ENCODE results near the gene BCL3. TPM values are rescaled to one million over a fixed set of nuclear protein-coding genes. Genes with fewer than 3 reads are reported as not detected.

The BCL3 gene
- total and polyA plus RNA-seq, 2 of the 13 experiments (the other 11 are each of a cell fraction or from before 2014, with no cell fraction given), result 2.3 to 4.0 TPM

DNA sequence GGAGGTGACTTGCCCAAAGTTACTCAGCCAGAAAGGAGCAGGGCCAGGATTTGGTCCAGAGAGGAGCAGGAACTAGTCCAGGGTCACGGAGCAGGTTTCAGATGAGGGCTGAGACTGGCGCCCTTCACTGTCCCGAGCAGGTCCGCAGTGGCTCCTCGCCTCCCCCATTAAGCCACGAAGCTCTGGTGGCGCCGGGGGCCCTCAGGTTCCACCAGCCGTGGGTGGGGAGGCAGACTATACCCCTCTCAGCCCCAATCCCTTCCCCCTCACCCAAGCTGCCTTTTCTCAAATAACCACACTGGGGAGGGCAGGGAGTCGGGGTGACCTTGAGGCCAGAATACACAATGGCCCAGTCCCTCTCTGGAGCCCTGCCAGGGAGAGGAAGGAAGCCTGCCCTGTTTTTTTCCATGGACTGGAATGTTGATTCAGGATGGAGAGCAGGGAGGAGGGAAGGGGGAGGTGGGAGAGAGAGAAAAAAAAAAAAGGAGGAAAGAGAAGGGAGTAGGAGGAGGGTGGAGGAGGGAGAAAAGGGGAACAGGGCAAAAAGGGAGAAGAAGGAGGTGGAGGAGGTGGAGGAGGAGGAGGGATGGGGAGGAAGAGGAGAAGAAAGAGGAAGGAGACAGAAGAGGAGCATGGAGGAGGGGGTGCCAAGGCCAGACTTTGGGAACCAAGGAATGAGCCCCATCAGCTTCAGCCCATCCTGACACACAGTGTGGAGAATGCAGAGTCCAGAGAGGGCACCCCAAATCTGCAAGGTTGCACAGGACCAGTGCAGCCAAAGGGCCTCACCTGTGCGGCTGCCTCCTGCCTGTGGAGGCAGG is 29.9 kb upstream of the BCL3 start (continued):
- TF ChIP-seq DMAP1 (CRISPR knock-in tag; IDR thresholded peaks at IDR 0.05) (peak; percentile 68), TRIM22 (IDR thresholded peaks at IDR 0.05) (no peak), KDM4B (CRISPR knock-in tag; IDR thresholded peaks at IDR 0.05) (no peak), KAT2B (IDR thresholded peaks at IDR 0.05; ENCODE audit: borderline replicate concordance, low read depth, low read length) (no peak), EHMT2 (IDR thresholded peaks at IDR 0.05; ENCODE audit: borderline replicate concordance, low read depth, low read length) (no peak), ZNF432 (CRISPR knock-in tag; IDR thresholded peaks at IDR 0.05; ENCODE audit: borderline replicate concordance) (no peak), HIVEP1 (CRISPR knock-in tag; IDR thresholded peaks at IDR 0.05) (0 out of 2 replicates have a peak, but pooled peaks have one; percentile 32), SRSF9 (IDR thresholded peaks at IDR 0.05; ENCODE audit: borderline replicate concordance, insufficient read depth, low read depth, low read length, poor library complexity, severe bottlenecking) (no peak), ZNF430 (CRISPR knock-in tag; IDR thresholded peaks at IDR 0.05) (peak; percentile 91), FOXA1 (IDR thresholded peaks at IDR 0.05) (no peak), FOXA1 (CRISPR knock-in tag; IDR thresholded peaks at IDR 0.05) (peak; percentile 76), ZBTB20 (CRISPR knock-in tag; IDR thresholded peaks at IDR 0.05; ENCODE audit: borderline replicate concordance, low read depth) (peak; percentile 63; the same call in 1 of the 2 replicates), SCMH1 (CRISPR knock-in tag; IDR thresholded peaks at IDR 0.05; ENCODE audit: borderline replicate concordance) (no peak), ZNF605 (CRISPR knock-in tag; IDR thresholded peaks at IDR 0.05) (peak; percentile 88), NFIB (CRISPR knock-in tag; IDR thresholded peaks at IDR 0.05; ENCODE audit: borderline replicate concordance) (no peak), ZBTB34 (CRISPR knock-in tag; IDR thresholded peaks at IDR 0.05) (peak; percentile 61; the same call in 1 of the 2 replicates), JUNB (CRISPR knock-in tag; IDR thresholded peaks at IDR 0.05; ENCODE audit: borderline replicate concordance) (no peak), ATF7-NPFF (CRISPR knock-in tag; IDR thresholded peaks at IDR 0.05; ENCODE audit: low read depth) (peak; percentile 31; the same call in 1 of the 2 replicates), ZSCAN21 (CRISPR knock-in tag; IDR thresholded peaks at IDR 0.05; ENCODE audit: borderline replicate concordance) (no peak; the same call in 1 of the 2 replicates), FIP1L1 (IDR thresholded peaks at IDR 0.05; ENCODE audit: borderline replicate concordance, insufficient read depth, low read depth, low read length) (no peak), ZNF639 (CRISPR knock-in tag; conservative IDR thresholded peaks at IDR 0.05) (no peak)
- TF ChIP-seq, protein P1, sequence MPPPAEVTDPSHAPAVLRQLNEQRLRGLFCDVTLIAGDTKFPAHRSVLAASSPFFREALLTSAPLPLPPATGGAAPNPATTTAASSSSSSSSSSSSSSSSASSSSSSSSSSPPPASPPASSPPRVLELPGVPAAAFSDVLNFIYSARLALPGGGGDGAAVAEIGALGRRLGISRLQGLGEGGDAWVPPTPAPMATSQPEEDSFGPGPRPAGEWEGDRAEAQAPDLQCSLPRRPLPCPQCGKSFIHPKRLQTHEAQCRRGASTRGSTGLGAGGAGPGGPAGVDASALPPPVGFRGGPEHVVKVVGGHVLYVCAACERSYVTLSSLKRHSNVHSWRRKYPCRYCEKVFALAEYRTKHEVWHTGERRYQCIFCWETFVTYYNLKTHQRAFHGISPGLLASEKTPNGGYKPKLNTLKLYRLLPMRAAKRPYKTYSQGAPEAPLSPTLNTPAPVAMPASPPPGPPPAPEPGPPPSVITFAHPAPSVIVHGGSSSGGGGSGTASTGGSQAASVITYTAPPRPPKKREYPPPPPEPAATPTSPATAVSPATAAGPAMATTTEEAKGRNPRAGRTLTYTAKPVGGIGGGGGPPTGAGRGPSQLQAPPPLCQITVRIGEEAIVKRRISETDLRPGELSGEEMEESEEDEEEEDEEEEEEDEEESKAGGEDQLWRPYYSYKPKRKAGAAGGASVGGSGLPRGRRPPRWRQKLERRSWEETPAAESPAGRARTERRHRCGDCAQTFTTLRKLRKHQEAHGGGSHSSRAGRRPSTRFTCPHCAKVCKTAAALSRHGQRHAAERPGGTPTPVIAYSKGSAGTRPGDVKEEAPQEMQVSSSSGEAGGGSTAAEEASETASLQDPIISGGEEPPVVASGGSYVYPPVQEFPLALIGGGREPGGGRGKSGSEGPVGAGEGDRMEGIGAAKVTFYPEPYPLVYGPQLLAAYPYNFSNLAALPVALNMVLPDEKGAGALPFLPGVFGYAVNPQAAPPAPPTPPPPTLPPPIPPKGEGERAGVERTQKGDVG (CRISPR knock-in tag; IDR thresholded peaks at IDR 0.05; ENCODE audit: borderline replicate concordance), result 0 out of 2 replicates have a peak, but pooled peaks have one; percentile 20
